OCI-LY7 (cell line): Measurements from ENCODE around the gene MTMR1. TPM values are rescaled to one million over a fixed set of nuclear protein-coding genes. Genes with fewer than 3 reads are reported as not detected.

ENCODE experiments used
- BruUV-seq: library from RNA; stranded (reverse); fragments of 400-500 nt; replicated peaks from 2 replicates; lab custom pipeline; 2021; lab: Mats Ljungman, UMichigan
- CTCF ChIA-PET: fragments of 300-600 bp; sonication (Branson Sonifier 250); formaldehyde crosslinking; loops from one replicate; lab custom pipeline; 2022; ENCODE audit warnings: antibody characterized with exemption; ENCODE audit not compliant: unreplicated experiment; lab: Charles Lee
- POLR2A ChIA-PET: fragments of 300-600 bp; sonication (Branson Sonifier 250); formaldehyde crosslinking; loops from one replicate; lab custom pipeline; 2022; ENCODE audit warnings: antibody characterized with exemption; lab: Charles Lee
- DNase-seq: peaks from one replicate; pipeline ENCODE4 v3.0.0-alpha.2; 2015; ENCODE audit warnings: low spot score
- H2AFZ ChIP-seq: fragments of 200-600 bp; sonication (generic), shearing (Covaris generic); 2 replicates; pipeline ENCODE4 v1.6.1; 2014; ENCODE audit warnings: mild to moderate bottlenecking, antibody characterized with exemption, low read length, moderate library complexity
- H3K27ac ChIP-seq: fragments of 200-600 bp; sonication (generic); 2 replicates; pipeline ENCODE4 v1.5.1; 2014; ENCODE audit warnings: mixed run types, low read depth, mild to moderate bottlenecking, moderate library complexity, low read length, inconsistent platforms; ENCODE audit not compliant: poor library complexity, severe bottlenecking
- H3K36me3 ChIP-seq: fragments of 200-600 bp; sonication (generic); 2 replicates; pipeline ENCODE4 v1.6.1; 2014; ENCODE audit warnings: mild to moderate bottlenecking, antibody characterized with exemption, low read length, moderate library complexity, mixed read lengths; ENCODE audit not compliant: insufficient read depth
- H3K4me1 ChIP-seq: fragments of 200-600 bp; sonication (generic); 2 replicates; pipeline ENCODE4 v1.5.1; 2014; ENCODE audit warnings: mild to moderate bottlenecking, low read length; ENCODE audit not compliant: insufficient read depth, poor library complexity, severe bottlenecking
- H3K4me2 ChIP-seq: fragments of 200-600 bp; sonication (generic); 2 replicates; pipeline ENCODE4 v1.6.1; 2014; ENCODE audit warnings: mild to moderate bottlenecking, low read length
- H3K4me3 ChIP-seq: fragments of 200-600 bp; sonication (generic); 2 replicates; pipeline ENCODE4 v1.5.1; 2014; ENCODE audit warnings: mild to moderate bottlenecking, low read depth, low read length; ENCODE audit not compliant: poor library complexity, severe bottlenecking
- H3K79me2 ChIP-seq: fragments of 200-600 bp; sonication (generic); 2 replicates; pipeline ENCODE4 v1.6.1; 2016; ENCODE audit warnings: low read depth, mild to moderate bottlenecking, low read length, moderate library complexity, mixed read lengths; ENCODE audit not compliant: insufficient read depth
- H3K9me2 ChIP-seq: fragments of 200-600 bp; sonication (generic); 2 replicates; pipeline ENCODE4 v1.6.1; 2016; ENCODE audit warnings: mild to moderate bottlenecking, low read length, mixed read lengths; ENCODE audit not compliant: insufficient read depth
- H3K9me3 ChIP-seq: fragments of 200-600 bp; sonication (generic); 2 replicates; pipeline ENCODE4 v1.6.1; 2014; ENCODE audit warnings: mild to moderate bottlenecking, mixed run types, low read length, mixed read lengths
- H4K20me1 ChIP-seq: fragments of 200-600 bp; sonication (generic); 2 replicates; pipeline ENCODE4 v1.6.1; 2014; ENCODE audit warnings: mild to moderate bottlenecking, antibody characterized with exemption, low read length, moderate library complexity, mixed read lengths; ENCODE audit not compliant: insufficient read depth
- EZH2phosphoT487 ChIP-seq: fragments of 200-600 bp; sonication (generic); IDR thresholded peaks from 2 replicates; pipeline ENCODE4 v1.6.1; 2018; ENCODE audit warnings: low read depth, borderline replicate concordance, mild to moderate bottlenecking, mixed run types, antibody characterized with exemption, low read length, moderate library complexity, mixed read lengths
- intact Hi-C: fragments of 100-400 bp; cut with micrococcal nuclease; formaldehyde crosslinking; loops from one replicate; pipeline ENCODE4 v1.10.0; 2022; ENCODE audit not compliant: unreplicated experiment
- total RNA-seq, 2 experiments: library from RNA; depleted of rRNA in 1 of 2; stranded (reverse); fragments of >200 nt in 1 of 2; shearing (Covaris generic) in 1 of 2; gene quantifications; 2 replicates each; pipeline ENCODE4 v1.2.3, GENCODE V29; 2014 to 2022
- TF ChIP-seq, protein P1 (sequence below): fragments of 200-600 bp; sonication (generic); conservative IDR thresholded peaks from 2 replicates; pipeline ENCODE4 v1.5.1; 2014; ENCODE audit warnings: mild to moderate bottlenecking, antibody characterized with exemption, low read length, moderate library complexity, mixed read lengths

Gene MTMR1
- total RNA-seq, 2 experiments from 2014 or later, result 49.7 to 57.6 TPM

DNA sequence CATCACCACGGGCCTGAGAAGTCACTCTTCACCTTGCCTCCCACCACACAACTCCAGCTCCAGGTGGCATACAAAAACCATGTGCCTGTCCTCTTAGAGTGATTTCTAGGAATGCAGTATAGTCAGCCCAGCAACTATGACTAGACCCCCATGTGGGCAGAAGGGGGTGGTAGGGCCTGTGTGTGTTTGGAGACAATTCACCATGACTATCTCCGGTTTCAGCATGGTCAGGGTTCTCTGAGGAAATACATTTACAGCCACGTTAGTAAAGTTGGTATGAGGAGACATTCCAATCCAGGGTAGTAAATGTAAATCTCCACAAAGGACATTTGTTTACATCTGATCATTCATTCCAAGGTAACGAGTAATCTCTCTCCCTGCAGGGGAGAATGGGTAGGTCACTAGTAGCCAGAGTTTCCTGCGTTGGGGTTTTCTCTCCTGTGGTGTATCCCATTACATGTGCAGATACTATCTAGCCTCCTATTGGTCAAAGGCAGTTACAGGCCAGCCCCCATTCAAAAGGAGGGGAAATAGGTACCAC, 4.2 kb upstream of the MTMR1 start:
- DNase-seq, result no peak
- Histone ChIP-seq H3K27ac (no peak overlapping the region), H3K36me3 (peaks cover 14% of the 10 kb centered on the region), H2AFZ (no peak overlapping the region), H3K9me2 (no peaks in the 10 kb centered on the region), H4K20me1 (no peaks in the 10 kb centered on the region), H3K4me1 (peaks cover 31% of the 10 kb centered on the region), H3K9me3 (peaks cover 9% of the 10 kb centered on the region; the same call in 1 of the 2 replicates), H3K4me3 (no peak overlapping the region), H3K79me2 (no peaks in the 10 kb centered on the region), H3K4me2 (peak overlapping the region; percentile 20; the same call in 1 of the 2 replicates)
- ChIA-PET POLR2A (interaction anchor here (1.4 kb wide), 2 partner anchors 10 to 31 kb away, joined by 3 to 7 read pairs; no protein-coding TSS in a partner anchor), CTCF (no interaction called here)
- no TSS peak for BruUV-seq
- TF ChIP-seq, protein P1, sequence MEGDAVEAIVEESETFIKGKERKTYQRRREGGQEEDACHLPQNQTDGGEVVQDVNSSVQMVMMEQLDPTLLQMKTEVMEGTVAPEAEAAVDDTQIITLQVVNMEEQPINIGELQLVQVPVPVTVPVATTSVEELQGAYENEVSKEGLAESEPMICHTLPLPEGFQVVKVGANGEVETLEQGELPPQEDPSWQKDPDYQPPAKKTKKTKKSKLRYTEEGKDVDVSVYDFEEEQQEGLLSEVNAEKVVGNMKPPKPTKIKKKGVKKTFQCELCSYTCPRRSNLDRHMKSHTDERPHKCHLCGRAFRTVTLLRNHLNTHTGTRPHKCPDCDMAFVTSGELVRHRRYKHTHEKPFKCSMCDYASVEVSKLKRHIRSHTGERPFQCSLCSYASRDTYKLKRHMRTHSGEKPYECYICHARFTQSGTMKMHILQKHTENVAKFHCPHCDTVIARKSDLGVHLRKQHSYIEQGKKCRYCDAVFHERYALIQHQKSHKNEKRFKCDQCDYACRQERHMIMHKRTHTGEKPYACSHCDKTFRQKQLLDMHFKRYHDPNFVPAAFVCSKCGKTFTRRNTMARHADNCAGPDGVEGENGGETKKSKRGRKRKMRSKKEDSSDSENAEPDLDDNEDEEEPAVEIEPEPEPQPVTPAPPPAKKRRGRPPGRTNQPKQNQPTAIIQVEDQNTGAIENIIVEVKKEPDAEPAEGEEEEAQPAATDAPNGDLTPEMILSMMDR, result no peak
- TF ChIP-seq EZH2phosphoT487, result no peak
- intact Hi-C loops, result no loop called here

GRCh38 chrX:150690126-150690525, 3.1 kb upstream of the MTMR1 start:
- Histone ChIP-seq H3K4me1 (peaks cover 40% of the 10 kb centered on the region), H3K9me3 (peaks cover 9% of the 10 kb centered on the region; the same call in 1 of the 2 replicates), H3K4me3 (no peak overlapping the region), H3K4me2 (no peak overlapping the region), H3K9me2 (no peaks in the 10 kb centered on the region), H3K79me2 (peaks cover 9% of the 10 kb centered on the region; the same call in 1 of the 2 replicates), H3K36me3 (peaks cover 14% of the 10 kb centered on the region), H4K20me1 (no peaks in the 10 kb centered on the region), H2AFZ (no peak overlapping the region), H3K27ac (no peak overlapping the region)
- intact Hi-C loops, result loop anchor here (5.0 kb wide), 1 partner anchor 292 kb away; the partner anchor contains the start of gene HMGB3
- BruUV-seq, result no TSS peak
- ChIA-PET POLR2A (interaction anchor here (0.6 to 1.5 kb wide), 4 partner anchors 9 to 1871 kb away, joined by 3 to 4 read pairs (median 4); no protein-coding TSS in a partner anchor), CTCF (interaction anchor here (0.6 to 1.1 kb wide), 2 partner anchors 13 to 28 kb away, joined by 3 read pairs; no protein-coding TSS in a partner anchor)
- TF ChIP-seq, protein P1, result no peak
- TF ChIP-seq EZH2phosphoT487, result no peak
- DNase-seq, result no peak

DNA sequence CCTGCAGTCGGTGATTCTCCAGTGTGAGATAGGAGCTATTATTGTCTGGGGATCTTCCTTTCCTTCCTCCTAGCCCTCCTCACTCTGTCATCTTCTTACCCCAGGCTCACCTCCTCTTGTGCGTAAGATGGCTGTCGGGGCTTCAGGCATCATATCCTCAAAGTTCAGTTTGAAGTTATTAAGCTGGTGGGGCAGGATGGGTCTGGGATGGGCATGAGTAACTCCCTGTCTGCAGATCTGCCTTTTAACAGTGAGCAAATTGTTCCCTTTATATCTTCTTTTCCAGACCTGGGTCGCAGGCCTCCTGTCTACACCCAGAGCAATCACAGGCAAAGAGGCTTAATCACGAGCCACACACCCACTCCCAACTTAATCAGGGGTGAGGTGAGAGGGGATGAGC, 900 bp upstream of the MTMR1 start:
- Histone ChIP-seq H2AFZ (0 out of 2 replicates have a peak overlapping the region, but pooled peaks have one; percentile 4), H3K4me3 (peak overlapping the region; percentile 75), H3K9me2 (no peaks in the 10 kb centered on the region), H3K4me2 (peak overlapping the region; percentile 78), H3K4me1 (peaks cover 62% of the 10 kb centered on the region), H3K27ac (peak overlapping the region; percentile 99), H3K9me3 (peaks cover 9% of the 10 kb centered on the region; the same call in 1 of the 2 replicates), H4K20me1 (no peaks in the 10 kb centered on the region), H3K36me3 (peaks cover 24% of the 10 kb centered on the region), H3K79me2 (peaks cover 31% of the 10 kb centered on the region)
- peak; percentile 35 for DNase-seq
- TF ChIP-seq, protein P1, result no peak
- no peak for TF ChIP-seq EZH2phosphoT487
- CTCF ChIA-PET, result interaction anchor here (0.6 to 1.1 kb wide), 2 partner anchors 103 to 752 kb away, joined by 3 to 4 read pairs; no protein-coding TSS in a partner anchor
- intact Hi-C loops, result loop anchor here (2.0 to 5.0 kb wide), 2 partner anchors 123 to 290 kb away; partner anchors contain the start of genes HMGB3 and MTM1
- POLR2A ChIA-PET, result interaction anchor here (0.6 to 2.5 kb wide), 10 partner anchors 8 to 1166 kb away, joined by 3 to 11 read pairs (median 5); no protein-coding TSS in a partner anchor
- BruUV-seq, result TSS peak; percentile 75
